HG03108 (cell line): ENCODE measurements around the gene PGAM2.

ENCODE experiments used
- ATAC-seq: cut with Tn5 transposase; IDR thresholded peaks from one replicate; pipeline ENCODE4 v1.9.1; 2021; ENCODE audit warnings: moderate library complexity; ENCODE audit not compliant: unreplicated experiment

PGAM2 gene

DNA sequence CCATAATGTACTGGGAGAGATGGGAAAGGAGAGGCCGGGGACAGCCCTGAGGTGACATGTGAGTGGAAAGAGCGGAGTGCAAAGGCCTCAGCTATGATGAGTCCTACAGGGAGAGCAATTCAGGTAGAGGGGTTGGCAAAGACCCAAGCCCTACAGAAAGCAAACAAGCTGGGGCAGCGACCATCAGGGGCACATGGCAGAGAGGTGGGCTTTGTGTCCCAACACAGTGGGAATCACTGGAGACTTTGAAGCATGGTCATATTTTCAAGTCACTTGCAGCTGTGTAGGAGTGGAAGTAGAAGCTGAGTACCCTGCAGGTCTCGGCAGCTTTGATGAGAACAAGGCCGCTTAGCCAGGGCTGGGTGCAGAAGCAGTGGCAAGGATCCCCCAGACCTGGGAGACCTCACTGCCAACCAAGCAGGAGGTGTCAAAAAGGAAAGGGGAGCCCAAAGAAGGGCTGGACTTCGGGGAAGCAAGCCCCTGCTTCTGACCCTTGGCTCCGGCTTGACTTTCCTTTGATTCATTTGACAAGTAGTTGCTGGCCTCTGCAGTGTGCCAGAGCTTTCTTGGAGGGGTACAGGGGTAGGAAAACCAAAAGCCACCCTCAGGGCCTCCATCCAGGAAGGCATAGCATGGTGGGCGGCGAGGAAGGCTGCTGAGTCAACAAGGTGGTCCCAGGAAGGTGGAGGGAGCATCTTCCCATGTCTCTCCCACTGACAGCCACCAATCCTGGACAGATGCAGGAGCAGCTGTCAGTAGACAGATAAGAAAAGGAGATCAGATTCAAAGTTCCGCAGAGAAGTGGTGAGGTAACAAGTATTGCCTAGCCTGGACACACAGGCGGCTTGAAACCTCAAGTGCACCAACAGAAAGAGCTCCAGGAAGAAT, 1.9 kb upstream of the PGAM2 start:
- no peak for ATAC-seq

DNA sequence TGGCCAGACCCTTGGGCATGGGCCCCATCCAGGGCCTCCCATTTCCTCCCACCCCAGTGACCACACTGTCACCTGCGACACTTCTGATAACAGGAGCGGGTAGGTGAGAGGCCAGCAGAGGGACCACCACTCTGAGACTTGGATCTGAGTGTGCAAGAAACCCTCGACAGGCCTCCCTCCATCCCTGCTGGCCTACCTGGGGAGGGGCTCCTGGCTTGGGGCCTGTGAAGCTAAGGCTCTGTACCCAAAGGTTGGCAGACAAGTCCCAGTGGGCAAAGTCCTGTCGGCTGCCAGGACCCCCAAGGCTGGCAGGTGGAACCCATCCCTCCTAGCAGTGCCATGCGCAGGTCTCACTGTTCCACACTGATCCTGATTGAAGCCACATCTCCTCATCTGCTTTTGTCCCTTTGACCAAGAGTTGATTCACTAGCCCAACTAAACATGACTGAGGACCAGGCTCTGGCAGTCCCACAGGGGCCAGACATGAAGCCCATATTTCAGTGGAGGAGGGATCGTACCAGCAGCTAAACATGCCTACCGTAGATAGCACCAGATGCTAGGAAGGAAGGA, 1.2 kb upstream of the PGAM2 start:
- ATAC-seq = no peak

DNA sequence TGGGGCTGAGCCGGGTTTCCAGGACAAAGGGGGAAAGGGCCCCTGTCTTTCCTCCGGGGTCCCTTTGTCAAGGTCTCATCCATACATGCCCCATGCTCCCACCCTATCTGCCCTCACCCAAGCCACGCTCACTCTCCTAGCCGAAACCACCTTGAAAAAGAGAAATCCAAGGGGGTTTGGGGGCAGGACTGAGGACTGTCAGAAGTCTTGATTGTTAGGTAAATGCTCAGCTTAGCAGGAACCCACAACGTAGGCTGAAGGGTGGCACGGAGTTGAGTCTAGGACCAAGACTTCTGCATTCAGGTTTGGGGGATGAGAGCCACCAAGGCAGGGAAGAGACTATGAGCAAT, 719 bp upstream of the PGAM2 start:
- ATAC-seq = no peak

DNA sequence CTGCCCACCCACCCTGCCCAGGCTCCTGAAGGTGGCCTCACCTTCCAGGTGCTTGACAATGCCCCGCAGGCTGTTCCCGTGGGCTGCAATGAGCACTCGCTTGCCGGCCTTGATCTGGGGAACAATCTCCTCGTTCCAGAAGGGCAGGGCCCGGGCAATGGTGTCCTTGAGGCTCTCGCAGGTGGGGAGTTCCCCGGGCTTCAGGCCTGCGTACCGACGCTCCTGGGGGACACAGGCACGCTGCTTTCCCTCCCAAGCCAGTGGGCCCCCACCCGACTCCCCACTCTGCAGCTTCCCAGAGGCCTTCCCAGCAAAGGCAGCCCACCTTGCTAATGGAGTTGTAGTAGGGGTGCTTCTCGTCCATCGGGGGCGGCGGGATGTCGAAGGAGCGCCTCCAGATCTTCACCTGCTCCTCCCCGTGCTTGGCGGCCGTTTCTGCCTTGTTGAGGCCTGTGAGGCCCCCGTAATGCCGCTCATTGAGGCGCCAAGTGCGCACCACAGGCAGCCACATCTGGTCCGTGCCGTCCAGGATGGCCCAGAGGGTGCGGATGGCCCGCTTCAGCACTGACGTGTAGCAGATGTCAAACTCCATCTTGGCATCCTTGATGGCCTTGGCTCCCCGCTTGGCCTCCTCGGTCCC, 456 bp downstream of the PGAM2 start:
- no peak for ATAC-seq

DNA sequence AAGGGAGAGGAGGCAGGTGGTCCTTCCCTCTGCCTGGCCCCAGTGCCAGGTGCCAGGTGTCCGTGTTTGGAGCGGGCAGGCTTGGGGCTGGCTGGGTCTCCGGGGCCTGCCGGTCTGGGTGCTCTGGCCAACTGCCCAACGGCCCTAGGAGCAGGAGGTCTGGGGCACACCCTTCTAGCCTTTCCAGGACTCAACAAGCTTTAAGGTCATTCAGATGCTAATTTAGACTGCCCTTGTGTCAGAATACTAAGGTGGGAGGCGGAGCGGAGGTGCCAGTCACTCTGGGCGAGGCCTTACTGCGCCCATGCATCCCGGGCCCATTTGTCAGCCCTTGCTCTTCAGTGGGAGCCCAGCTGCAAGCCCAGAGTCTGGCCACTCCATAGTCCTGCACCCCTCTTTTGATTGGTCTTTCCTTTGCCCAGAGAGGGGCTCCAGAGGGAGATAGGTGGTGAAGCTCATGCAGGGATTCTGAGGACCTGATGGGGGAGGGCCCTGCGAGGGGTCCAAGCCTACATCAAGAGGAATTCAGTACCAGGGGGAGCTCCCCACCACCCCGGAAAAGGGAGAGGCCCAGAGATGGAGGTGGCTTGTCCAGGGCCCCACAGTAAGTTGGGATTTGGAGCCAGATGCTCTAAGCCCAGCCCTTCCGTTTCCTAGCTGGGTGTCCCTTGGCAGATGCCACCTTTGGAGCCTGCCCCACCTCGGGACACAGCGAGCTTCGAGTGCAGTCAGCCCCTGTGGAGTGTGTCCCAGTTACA, 1.3 kb downstream of the PGAM2 start:
- no peak for ATAC-seq

DNA sequence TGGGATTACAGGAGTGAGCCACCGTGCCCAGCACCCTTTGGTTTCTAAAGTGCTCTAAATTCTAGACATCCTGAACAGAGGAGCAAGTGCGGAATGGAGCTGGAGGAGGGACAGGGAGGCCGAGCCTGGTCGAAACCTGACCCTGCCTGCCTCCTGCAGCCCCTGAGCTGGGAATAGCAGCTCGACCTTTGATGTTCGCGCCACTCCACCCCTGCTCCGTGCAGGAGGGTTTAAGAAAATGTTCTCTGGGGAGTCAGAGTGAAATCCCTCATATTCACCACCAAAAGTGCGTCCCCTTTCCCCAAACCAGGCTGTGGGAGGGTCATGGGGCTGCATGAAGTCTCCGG, 1.8 kb downstream of the PGAM2 start:
- ATAC-seq = no peak

DNA sequence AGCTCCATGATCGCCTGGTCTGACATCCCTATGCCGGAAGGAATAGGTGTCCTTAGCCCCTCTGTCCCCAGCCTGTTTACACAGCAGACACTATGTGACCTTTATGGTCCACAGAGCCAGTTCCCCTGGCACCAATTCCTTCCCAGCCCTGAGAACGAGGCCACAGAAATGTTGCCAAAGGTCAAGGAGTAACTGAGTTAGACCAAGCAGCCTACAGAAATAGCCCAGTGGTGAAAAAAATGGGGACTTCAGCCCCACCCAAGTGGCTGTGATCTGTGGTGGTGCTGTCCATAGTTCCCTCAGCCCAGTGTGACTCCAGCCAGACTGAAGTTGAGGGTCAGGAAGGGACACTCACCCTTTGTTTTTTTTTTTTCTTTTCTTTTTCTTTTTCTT, 2.5 kb downstream of the PGAM2 start:
- no peak for ATAC-seq

DNA sequence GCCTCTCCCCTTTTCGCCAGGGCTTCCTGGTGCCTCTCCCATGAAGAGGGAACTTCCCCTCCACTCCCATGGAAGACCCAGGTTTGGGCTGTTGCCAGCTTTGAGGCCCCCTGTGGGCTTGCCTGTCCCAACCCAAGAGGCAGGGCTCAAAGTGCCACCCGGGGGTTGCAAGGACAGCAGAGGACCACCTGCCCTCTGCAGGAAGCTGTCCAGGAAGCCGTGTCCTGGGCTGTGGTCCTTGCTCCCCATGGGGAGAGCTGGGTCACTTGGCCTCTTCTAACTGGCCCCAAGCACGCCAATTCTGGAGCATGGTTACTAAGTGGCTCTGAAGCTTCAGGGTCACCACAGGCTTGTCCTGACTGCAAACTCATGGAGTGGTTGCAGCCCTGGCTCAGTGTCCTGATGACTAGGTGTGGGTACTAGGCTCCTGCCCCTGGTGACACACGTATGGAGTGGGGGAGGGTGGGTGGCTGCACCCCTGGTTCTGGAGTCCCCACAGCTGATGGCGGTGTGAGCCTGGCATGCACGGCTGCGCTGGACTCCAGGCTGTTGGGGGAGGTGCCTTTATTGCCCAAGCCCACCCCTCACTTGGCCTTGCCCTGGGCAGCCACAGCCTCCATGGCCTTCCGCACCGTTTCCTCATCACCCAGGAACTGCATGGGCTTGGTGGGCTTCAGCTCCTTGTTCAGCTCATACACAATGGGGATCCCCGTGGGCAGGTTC, 3.0 kb downstream of the PGAM2 start:
- ATAC-seq = no peak

DNA sequence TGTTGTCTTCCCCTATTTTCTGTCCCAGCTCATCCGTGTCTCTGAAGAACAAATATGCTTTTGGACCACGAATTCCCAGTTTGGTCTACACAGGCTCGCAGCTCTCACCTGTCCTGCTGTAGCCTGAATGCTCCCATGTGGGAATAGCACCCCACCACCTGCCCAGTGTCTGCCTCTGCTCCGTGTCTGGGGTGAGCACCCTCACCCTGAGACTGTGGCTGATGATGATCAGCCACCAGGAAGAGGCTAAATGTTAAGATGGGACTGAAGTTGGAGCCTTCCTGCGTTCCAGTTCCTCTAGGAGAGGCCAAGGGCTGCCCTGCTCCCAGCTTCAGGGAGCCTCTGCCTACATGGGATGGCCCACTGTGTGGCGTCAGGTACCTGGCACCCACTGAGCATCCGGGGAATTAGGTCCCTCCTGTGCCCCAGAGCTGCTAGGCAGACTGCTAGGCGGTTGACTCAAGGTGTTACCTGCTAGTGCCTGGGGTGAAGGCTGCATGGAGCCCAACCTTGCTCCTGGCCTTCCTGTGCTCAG, 3.7 kb downstream of the PGAM2 start:
- ATAC-seq = no peak

DNA sequence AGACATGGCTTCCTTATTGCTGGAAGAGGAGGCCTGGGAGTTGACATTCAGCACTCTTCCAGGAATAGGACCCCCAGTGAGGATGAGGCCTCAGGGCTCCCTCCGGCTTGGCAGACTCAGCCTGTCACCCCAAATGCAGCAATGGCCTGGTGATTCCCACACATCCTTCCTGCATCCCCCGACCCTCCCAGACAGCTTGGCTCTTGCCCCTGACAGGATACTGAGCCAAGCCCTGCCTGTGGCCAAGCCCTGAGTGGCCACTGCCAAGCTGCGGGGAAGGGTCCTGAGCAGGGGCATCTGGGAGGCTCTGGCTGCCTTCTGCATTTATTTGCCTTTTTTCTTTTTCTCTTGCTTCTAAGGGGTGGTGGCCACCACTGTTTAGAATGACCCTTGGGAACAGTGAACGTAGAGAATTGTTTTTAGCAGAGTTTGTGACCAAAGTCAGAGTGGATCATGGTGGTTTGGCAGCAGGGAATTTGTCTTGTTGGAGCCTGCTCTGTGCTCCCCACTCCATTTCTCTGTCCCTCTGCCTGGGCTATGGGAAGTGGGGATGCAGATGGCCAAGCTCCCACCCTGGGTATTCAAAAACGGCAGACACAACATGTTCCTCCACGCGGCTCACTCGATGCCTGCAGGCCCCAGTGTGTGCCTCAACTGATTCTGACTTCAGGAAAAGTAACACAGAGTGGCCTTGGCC, 4.3 kb downstream of the PGAM2 start:
- no peak for ATAC-seq

DNA sequence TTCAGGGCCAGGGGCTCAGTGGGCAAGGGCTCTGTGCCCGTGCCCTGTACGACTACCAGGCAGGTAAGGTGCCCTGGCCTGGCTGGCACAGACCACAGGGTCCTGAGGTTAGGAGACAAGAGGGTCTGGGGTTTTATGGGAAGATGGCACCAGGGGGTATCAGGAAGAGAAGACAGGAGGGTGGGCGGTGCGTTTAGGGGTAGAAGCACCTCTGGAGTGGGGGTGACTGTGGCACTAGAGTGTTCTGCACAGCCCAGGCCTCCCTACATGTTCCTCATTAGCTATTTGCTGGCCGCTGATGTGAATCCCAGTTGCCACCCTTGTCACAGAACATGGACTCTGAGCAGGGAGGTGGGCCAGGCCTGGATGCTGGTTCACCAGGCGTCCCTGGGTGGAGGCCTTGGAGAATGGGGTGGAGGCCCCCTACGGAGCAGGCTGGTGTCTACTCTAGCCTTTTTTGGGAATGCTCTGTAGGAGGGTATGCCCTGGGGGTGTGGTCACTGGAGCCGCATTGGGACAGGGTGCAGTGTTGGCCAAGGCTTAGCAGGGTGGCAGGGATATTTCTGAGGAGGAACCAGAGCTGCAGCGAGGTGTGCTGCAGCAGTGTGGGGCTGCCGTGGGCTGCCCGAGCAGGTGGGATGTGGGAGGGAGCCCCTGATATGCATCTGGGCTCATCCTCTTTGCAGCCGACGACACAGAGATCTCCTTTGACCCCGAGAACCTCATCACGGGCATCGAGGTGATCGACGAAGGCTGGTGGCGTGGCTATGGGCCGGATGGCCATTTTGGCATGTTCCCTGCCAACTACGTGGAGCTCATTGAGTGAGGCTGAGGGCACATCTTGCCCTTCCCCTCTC, 5.0 kb downstream of the PGAM2 start:
- ATAC-seq = no peak

DNA sequence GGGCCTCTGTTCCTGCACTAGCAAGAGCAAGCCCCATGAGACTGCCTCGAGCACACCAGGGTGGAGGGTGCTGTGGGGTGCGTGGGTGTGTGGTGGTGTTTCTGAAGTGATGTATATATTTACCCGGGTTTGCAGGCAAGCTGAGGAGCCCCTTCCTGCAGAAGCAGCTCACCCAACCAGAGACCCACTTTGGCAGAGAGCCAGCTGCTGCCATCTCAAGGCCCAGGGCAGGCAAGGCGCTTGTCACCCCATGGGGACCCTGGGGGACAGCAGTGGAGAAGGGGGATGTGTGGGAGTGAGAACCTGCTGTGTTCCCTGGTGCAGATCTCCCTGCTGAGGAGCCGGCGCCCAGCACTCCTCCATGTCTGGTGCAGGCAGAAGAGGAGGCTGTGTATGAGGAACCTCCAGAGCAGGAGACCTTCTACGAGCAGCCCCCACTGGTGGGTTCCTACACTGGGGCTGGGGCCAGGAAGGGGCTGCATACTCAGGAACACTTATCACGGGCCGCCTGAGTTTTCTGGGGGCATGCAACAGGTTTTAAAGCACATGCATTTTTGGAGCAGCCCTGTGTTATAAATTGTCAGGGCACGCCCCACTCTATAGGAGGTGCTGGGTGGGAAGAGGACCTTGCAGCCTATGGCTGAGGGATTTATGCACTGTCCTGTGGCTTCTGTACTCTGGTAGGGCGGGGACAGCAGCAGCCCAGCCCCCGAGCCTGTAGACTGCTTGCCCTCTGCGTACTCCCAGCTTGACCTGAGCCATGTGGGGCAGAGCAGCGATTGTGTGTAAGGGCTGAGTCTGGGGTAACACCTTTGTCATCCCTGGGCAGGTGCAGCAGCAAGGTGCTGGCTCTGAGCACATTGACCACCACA, 5.9 kb downstream of the PGAM2 start:
- ATAC-seq = no peak

DNA sequence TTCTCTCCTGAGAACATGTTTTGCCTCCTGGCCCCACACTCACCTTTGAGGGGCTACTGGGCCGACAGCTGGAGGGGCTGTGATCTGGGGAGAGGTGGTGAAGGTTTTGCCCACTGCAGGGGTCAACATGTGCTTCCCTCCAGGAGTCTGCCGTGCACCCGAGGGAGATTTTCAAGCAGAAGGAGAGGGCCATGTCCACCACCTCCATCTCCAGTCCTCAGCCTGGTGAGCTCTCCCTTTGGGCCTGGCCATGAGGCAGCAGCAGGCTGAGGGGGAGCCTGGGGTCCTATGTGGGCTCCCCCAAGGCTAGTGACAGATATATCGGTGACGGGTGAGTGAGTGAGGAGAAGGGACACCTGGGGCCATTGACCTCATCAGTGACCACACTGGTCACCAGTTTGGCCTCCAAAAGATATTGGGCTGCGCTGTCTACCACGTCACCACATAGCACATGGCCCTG, 6.6 kb downstream of the PGAM2 start:
- ATAC-seq = no peak

DNA sequence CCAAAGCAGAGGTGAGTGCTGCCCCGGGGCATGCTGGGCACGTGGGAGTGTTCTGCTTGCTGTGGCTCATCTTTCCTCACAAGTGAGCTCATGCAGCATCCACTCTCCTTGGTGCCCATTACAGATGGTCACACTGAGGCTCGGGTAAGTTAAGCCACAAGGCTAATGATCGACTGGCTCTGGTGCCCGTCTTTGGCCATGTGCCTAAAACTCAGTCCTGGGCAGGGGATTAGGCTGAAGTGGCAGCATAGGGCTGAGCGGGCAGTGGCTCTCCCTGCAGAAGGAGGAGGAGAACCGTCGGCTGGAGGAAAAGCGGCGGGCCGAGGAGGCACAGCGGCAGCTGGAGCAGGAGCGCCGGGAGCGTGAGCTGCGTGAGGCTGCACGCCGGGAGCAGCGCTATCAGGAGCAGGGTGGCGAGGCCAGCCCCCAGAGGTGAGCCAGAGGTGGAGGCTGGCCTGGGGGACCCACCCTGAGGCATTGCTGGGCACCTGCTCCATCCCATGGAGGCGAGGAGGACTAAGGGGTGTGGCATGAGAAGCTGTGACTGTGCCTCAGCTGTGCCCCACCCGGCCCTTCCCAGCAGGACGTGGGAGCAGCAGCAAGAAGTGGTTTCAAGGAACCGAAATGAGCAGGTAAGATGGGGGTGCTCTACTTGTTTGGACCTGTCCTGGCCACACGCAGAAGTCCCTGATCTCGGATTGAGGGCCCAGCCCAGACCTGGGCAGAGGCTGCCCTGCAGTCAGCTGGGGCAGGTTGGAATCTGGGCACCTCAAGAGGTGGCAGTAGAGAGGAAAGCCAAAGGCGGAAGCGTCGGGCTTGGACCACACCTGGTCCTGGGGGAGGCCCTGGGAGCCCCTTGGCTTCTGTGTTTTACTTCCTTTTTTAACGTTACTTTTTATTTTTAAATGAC, 7.3 kb downstream of the PGAM2 start:
- ATAC-seq = no peak

DNA sequence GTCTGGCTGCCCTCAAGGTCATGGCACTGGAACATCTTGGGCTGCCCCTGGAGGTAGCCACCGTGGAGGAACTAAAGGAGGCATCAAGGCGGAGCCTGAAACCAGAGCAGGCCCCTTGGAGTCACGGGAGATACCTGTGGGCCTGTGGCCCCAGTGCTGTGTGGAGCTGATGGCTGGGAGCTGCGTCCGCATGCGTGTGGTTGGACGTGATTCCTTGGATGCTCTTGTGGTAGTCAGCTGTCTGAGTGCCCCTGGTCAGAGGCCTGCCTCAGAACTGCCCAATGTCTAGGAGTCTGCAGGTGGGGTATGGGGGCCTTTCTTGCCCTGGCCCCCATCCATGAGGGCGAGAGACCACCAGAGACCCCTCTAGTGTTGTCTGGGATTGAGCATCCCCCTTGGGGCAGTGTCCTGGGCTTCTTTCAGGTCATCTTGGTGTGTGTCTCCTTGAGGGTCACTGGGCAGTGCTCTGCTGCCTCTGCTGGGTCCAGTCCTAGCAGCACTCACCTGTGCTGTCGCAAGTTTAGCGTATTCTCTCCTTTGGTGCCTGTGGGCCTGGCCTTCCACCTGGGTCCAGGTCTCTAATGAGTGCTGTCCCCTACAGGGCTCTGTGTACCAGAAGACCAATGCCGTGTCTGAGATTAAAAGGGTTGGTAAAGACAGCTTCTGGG, 8.1 kb downstream of the PGAM2 start:
- ATAC-seq = no peak

DNA sequence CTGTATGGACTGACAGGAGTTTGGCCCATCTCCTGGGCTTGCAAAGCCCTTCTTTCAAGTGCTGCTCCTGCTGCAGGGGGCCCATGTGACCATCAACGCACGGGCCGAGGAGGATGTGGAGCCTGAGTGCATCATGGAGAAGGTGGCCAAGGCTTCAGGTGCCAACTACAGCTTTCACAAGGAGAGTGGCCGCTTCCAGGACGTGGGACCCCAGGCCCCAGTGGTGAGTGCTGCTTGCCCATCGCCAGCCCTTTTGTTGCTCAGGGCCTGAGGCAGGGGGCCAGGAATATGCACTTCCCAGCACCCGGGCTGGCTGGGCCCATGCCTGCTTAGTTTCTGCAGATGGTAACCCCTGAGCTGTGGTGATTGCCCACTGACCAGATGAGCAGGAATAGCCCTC, 8.7 kb downstream of the PGAM2 start:
- no peak for ATAC-seq
